Kidney glomerular epithelial cell (primary cell): ENCODE measurements around the gene COL4A6.

Source experiments
- DNase-seq: peaks from one replicate; lab custom pipeline; 2025; lab: John Stamatoyannopoulos, UW

COL4A6 gene

GRCh38 chrX:108159028-108159670, 279.1 kb downstream of the COL4A6 start:
- no peak for DNase-seq

DNA sequence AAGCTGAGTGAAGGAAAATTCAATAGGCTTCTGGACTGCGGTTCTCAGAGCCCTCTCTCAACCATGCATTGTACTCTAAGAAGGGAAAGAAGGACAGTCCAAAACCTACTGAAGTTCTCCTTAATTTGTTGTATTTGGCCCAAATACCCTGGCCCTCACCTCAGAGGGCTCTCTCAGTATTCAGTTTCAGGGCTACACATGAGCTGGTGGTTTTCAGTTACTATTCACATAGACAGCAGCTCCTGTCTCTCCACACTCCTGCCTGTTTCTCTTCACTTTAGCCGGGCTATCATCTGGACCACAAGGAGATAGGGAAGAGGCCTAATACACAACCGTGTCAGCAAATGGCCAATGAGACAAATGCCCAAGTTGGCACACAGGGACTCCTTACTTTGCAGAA, 280.6 kb downstream of the COL4A6 start:
- DNase-seq = no peak

DNA sequence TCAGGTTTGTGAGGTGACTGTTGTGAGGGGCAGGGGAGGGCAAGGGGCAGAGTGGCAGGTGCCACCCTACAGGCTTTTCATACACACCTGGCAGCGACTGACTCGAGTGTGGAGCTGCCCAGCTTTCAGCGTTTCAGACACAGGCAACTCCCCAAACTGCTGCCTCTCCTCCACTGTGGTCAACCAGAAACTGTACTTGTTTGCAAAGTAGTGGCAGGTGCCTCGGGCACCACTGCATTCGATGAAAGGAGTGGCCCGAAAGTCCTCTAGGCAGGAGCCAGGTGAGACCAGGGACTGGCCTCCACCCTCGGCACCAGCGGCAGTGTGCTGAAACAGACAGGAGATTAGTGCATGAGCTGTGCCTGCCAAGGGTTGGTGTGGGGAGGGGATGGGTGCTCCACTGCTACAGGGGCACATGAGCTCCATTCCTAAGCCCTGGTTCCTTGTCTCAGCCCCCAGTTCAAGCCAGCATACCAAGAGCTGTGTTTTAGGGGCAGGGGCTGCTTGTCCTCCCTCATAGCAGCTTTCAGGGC, 281.2 kb downstream of the COL4A6 start:
- DNase-seq = no peak

- DNase-seq = no peak
Measured at GRCh38 chrX:108156082-108156481, 282.1 kb downstream of the COL4A6 start.

- DNase-seq = no peak
Measured at GRCh38 chrX:108148524-108148923, 289.7 kb downstream of the COL4A6 start.

DNA sequence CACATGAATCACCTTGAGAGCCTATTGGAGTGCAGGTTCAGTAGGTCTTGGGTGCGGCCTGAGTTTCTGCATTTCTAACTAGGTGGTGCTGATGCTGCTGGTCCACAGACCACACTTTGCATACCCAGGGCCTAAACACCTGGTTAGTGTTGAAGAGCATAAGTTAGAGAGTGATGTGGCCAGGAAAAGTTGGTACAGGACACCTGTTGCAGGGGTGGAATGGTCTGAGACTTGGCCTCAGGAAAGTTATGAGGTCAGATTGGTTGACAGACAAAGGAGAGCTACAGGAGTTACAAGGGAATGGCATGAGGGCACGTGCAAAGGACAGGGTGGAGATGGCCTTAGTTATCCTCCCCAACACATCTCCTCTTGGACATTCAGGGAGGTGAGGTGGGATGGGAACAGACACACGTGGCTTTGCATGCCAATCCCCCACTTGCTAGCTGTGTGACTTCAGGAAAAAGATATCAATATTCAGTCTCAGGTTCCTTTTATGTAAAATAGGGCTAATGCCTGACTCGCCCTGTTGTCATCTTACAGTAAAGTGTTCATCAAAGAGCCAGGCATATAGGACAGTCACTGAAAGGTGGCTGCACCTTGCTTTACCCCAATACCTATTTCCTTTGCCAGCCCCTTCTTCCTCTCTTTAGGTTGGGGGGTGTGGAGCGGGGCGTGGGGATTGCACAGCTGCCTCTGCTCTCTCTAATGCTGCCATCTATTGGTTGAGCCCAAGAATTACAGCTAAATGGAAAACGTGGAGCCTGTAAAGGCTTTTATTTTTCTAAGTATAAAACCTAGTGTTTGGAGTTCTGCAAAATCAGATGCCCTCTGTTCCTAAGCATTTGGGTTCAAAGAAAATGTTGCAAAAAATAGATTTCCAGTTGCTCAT, 299.2 kb downstream of the COL4A6 start:
- DNase-seq = no peak

DNA sequence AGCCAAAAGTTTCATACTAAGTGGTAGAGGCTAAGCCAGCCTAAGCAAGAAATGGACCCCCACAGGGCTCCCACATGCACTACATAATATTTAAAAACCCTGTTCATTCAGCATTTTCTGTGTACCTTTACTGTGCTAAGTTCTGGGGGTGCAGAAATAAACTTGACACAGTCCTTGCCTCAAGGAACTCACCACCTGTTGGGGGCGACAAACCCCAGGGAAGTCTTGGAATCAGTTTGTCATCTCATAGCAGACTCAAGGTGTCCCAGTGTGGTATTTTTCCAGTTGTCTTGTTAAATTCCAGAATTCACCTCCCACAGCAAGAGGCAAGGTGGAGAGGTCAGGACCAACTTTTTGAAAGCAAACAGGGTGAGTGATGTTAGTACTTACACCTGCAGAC, 303.5 kb downstream of the COL4A6 start:
- DNase-seq = no peak

- no peak for DNase-seq
Measured at GRCh38 chrX:108132876-108133275, 305.3 kb downstream of the COL4A6 start.

GRCh38 chrX:108132034-108132433, 306.2 kb downstream of the COL4A6 start:
- DNase-seq = no peak

GRCh38 chrX:108131471-108131870, 306.8 kb downstream of the COL4A6 start:
- peak; percentile 12 for DNase-seq

DNA sequence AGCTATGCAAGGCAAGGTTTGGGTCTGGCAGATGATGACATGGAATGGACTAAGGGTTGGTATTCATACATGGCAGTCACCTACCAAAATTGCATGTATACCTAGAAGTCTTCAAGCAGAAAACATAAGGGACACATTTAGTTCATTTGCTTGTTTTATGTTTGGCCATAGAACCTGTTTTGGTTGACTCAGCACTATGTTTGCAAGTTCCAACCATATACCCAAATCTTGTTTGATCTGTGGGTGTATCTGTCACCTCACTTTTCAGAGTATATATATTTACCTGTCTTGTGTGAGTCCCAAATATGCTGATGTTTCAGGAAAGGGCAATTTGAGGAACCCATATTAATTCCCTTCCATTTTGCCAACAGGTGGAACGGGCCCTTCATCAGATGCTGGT, 307.3 kb downstream of the COL4A6 start:
- no peak for DNase-seq

DNA sequence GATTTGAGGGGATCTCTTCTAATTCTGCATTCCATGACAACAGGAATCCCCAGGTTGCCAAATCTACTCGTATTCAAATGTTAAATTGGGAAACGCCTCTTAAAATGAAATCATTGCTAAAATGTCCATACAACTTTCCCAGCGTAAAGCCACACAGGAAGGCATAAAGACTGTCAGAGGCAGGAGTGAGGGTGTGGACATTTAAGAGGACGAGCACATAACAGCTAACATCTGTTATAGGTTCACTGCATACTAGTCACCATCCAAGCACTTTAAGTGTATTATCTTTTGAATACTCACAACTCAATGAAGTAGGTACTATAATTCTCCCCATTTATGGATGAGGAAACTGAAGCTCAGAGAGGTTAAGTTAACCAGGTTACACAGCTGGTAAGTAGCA, 311.1 kb downstream of the COL4A6 start:
- no peak for DNase-seq

- no peak for DNase-seq
Measured at GRCh38 chrX:108126661-108127060, 311.6 kb downstream of the COL4A6 start.

- DNase-seq = no peak
Measured at GRCh38 chrX:108123591-108124366, 314.4 kb downstream of the COL4A6 start.

DNA sequence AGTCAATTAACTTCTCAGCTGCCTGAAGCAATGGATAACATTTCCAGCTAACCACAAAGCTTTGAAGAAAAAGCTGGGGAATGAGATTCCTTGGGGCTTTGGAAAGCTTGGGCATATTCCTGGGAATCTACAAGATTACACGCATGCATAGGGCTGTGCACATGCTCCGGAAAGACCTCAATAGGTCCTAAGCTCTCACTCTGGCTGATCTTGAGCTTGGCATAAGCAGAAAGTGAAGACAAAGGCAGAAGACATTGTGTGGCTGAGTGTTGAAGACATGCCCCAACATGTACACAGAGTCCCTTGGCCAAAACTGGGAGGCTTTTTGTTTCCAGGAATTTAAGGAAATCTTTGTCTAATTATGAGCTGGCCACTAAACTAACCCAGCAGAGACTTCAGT, 315.5 kb downstream of the COL4A6 start:
- no peak for DNase-seq

GRCh38 chrX:108121291-108121690, 316.9 kb downstream of the COL4A6 start:
- DNase-seq = no peak

- DNase-seq = no peak
Measured at GRCh38 chrX:108117988-108118387, 320.2 kb downstream of the COL4A6 start.

GRCh38 chrX:108114541-108114940, 323.7 kb downstream of the COL4A6 start:
- no peak for DNase-seq
